Astrocyte (in vitro differentiated cells and primary cell): Measurements from ENCODE around the gene MELTF.

Source experiments
- EZH2 ChIP-seq: IDR thresholded peaks from 2 replicates; pipeline ENCODE4 v1.6.1; 2012; ENCODE audit warnings: mild to moderate bottlenecking, low read length, inconsistent platforms; ENCODE audit not compliant: insufficient read depth
- TF ChIP-seq, protein P1 (sequence below): IDR thresholded peaks from 2 replicates; pipeline ENCODE4 v1.5.1; 2011; ENCODE audit warnings: low read depth, mild to moderate bottlenecking, inconsistent platforms, low read length, moderate library complexity; ENCODE audit not compliant: insufficient read depth

DNA sequence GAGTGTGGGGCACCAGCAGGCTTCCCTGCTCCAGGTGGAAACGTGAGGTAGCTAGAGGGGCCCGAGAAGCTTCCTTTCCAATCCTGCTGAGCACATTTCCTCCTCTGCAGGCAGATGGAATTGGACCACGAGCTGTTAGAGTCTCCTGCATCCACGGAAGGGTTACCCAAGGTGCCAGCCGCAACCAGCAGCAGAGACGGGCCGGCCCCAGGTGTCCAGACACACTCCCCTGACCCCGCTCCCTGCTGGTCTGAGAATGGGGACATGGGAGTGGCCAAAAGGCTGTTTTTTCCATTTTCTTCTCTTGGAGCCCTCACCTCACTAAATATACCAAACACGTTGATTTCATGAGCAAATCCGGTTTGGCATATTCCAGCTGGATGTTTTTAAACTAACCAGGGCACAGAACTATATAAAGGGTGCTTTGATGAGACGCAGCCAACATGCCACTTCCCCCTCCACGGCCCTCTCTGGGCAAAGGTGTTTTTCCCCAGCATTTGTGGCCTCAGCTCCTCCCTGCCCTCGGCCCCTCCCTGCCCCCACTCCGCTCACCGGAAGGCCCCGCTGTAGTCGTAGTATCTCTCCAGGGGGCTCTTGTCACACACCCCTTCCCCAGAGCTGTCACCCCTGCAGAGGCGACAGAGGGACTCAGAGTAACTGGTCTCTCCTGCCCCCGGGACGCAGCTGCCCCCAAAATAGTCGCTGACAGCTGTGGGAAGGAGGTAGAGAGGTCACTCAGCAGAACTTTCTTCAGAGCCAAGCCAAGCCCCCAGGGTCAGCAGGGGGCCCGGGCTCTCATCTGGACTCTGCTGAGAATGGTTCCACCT is 7.0 kb downstream of the MELTF start:
- TF ChIP-seq, protein P1, sequence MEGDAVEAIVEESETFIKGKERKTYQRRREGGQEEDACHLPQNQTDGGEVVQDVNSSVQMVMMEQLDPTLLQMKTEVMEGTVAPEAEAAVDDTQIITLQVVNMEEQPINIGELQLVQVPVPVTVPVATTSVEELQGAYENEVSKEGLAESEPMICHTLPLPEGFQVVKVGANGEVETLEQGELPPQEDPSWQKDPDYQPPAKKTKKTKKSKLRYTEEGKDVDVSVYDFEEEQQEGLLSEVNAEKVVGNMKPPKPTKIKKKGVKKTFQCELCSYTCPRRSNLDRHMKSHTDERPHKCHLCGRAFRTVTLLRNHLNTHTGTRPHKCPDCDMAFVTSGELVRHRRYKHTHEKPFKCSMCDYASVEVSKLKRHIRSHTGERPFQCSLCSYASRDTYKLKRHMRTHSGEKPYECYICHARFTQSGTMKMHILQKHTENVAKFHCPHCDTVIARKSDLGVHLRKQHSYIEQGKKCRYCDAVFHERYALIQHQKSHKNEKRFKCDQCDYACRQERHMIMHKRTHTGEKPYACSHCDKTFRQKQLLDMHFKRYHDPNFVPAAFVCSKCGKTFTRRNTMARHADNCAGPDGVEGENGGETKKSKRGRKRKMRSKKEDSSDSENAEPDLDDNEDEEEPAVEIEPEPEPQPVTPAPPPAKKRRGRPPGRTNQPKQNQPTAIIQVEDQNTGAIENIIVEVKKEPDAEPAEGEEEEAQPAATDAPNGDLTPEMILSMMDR: no peak
- TF ChIP-seq EZH2: no peak
